GM21576 (cell line): Measurements from ENCODE around the gene HPCAL4.

Source experiments
- ATAC-seq: cut with Tn5 transposase; IDR thresholded peaks from one replicate; pipeline ENCODE4 v1.9.1; 2021; ENCODE audit warnings: mild to moderate bottlenecking, moderate library complexity; ENCODE audit not compliant: unreplicated experiment

The HPCAL4 gene

DNA sequence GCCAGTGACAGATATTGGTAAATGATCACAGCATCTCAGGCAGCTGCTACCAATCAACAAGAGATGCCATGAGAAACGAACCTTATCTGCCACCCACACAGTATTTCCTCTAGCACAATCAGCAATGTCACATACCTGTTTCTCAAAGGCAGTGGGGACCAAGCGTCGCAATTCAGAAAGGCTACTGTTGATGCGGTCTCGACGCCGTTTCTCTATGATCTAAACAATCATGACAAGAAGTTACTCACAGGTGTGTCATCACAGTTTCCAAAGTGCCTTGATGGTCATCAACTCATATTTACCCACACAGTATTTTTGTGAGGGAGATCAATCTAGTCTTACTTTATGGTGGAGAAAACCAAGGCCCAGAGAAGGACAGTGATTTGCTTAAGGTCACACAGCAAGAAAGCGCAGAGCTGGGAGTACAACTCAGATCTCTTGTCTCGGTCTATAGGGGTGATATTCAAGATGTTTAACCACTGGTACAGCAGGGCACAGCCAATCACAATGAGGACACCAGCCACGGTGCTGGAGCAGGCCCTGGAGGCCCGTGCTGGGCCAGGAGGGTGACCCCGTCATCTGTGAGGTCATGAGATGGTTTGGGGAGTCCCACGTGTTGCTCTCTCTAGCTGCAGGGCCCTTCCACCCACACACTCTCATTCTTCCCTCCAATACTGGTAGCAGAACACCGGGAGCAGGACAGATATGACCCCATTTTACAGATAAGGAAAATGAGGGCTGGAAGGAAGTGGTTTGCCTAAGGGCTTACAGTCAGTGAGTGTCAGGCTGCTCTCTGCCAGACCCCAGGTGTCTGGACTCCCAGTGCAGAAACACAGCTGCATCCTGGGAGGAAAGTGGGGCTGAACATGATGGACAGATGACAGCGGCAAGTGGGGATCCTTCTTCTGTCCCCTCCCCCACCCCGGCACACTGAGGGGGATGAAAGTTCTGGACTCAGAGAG lies 59.6 kb downstream of the HPCAL4 start:
- ATAC-seq, result no peak

DNA sequence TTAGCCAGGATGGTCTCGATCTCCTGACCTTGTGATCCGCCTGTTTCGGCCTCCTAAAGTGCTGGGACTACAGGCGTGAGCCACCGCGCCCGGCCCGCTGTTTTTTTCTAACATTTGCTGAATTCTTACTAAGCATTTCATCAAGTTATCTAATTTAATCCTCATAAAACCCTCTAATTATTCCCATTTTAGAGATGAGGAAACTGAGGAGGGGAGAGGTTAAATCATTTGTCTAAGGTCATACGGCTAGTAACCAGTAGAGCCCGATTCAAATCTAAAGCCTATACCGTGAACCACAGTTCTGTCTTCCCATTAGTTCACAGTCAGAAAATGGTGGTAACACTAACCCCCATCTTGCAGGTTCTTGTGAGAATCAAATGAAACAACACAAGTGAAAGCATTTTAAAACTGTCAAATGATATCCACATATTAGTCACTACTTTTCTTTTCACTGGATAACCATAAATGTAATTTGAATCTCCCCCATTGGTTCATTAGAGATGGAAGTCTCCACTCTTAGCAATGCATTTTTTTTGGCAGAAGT lies 62.4 kb downstream of the HPCAL4 start:
- no peak for ATAC-seq
